GM19324 (cell line): Measurements from ENCODE around the gene NXPH1.

Source experiments
- ATAC-seq: cut with Tn5 transposase; IDR thresholded peaks from one replicate; pipeline ENCODE4 v1.9.1; 2021; ENCODE audit warnings: mild to moderate bottlenecking, moderate library complexity; ENCODE audit not compliant: unreplicated experiment, low FRiP score

Gene NXPH1

GRCh38 chr7:8783229-8783628 lies 349.8 kb downstream of the NXPH1 start:
- ATAC-seq = no peak

- no peak for ATAC-seq
Observed at GRCh38 chr7:8785081-8785480, 351.7 kb downstream of the NXPH1 start.

GRCh38 chr7:8800986-8801385 lies 367.6 kb downstream of the NXPH1 start:
- no peak for ATAC-seq
